DMS 273 (cell line): Measurements from ENCODE around the gene KDM2B.

Source experiments
- DNase-seq: peaks from one replicate; lab custom pipeline; 2025; ENCODE audit not compliant: unreplicated experiment; lab: John Stamatoyannopoulos, UW

The KDM2B gene

GRCh38 chr12:121465921-121466793 is 114.7 kb downstream of the KDM2B start:
- DNase-seq, result peak; percentile 59

GRCh38 chr12:121464331-121464730 is 116.5 kb downstream of the KDM2B start:
- no peak for DNase-seq

- no peak for DNase-seq
These were observed 119.8 kb downstream of the KDM2B start for GRCh38 chr12:121461048-121461447.

- no peak for DNase-seq
These were observed 124.3 kb downstream of the KDM2B start for GRCh38 chr12:121456551-121456950.

GRCh38 chr12:121455766-121456420 is 124.9 kb downstream of the KDM2B start:
- DNase-seq, result no peak

GRCh38 chr12:121454921-121455320 is 125.9 kb downstream of the KDM2B start:
- DNase-seq, result no peak

- DNase-seq, result no peak
These were observed 127.2 kb downstream of the KDM2B start for GRCh38 chr12:121453629-121454028.

GRCh38 chr12:121452985-121453360 is 127.8 kb downstream of the KDM2B start:
- no peak for DNase-seq

GRCh38 chr12:121452340-121452984 is 128.4 kb downstream of the KDM2B start:
- no peak for DNase-seq

GRCh38 chr12:121451961-121452339 is 128.9 kb downstream of the KDM2B start:
- DNase-seq, result no peak

GRCh38 chr12:121448771-121449315 is 132.0 kb downstream of the KDM2B start:
- peak; percentile 9 for DNase-seq

GRCh38 chr12:121446750-121447149 is 134.1 kb downstream of the KDM2B start:
- DNase-seq, result no peak

- DNase-seq, result peak; percentile 45
These were observed 136.0 kb downstream of the KDM2B start for GRCh38 chr12:121444842-121445202.

- no peak for DNase-seq
These were observed 136.6 kb downstream of the KDM2B start for GRCh38 chr12:121443911-121444841.

GRCh38 chr12:121443193-121443870 is 137.5 kb downstream of the KDM2B start:
- DNase-seq, result peak; percentile 75

- no peak for DNase-seq
These were observed 138.5 kb downstream of the KDM2B start for GRCh38 chr12:121442028-121442948.

GRCh38 chr12:121441555-121441954 is 139.3 kb downstream of the KDM2B start:
- DNase-seq, result peak; percentile 35

GRCh38 chr12:121440768-121441167 is 140.1 kb downstream of the KDM2B start:
- DNase-seq, result no peak

GRCh38 chr12:121439715-121440114 is 141.1 kb downstream of the KDM2B start:
- DNase-seq, result no peak
